ENCODE results near the gene CBX7. TPM values are rescaled to one million over a fixed set of nuclear protein-coding genes. Genes with fewer than 3 reads are reported as not detected.

The CBX7 gene
- total and polyA plus RNA-seq, 2 donors (not counting 3 experiments of a cell fraction or from before 2014, with no cell fraction given): 3.4 to 7.1 TPM

DNA sequence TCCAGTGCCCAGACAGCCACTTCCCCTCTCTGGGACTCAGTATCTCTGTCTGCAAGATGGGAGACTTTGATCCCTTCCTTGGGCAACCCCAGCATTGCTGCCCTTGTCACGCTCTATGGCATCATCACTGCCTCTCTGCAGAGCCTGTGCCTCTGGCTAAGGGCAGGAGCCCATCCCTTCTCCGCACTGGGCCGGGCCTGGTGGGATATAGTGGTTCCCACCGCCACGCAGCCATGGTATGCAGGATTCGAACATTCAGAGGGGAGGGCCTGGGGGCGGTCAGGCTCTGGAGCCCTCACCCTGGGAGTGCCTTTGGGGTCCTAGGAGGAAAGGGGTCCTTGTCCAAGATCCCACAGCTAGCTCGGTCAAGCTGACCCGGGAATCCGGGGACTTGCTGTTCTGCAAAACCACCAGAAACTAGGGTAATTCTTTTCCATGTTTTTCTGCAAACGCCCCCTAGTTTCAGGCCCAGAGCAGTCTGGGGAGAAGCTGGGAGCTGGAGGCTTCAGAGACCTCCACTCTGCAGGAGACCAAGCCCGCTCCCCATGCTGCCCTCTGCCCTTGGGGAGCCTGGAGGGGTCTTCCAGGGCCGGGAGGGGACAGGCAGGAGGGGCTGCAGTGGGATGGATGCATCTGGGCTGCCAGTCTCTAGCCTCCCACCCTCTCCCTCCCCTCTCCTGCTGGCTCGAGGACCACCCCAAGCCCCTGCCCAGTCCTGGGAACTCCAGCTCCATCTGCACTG, 24.4 kb upstream of the CBX7 start:
- H3K36me3 ChIP-seq (ENCODE audit: control insufficient read depth in 2 of 2, extremely low read depth in 1 of 2, insufficient read depth in 2 of 2, low read length in 2 of 2): no peaks in the 10 kb centered on the region
- FAIRE-seq (no peak), DNase-seq (ENCODE audit: low read depth, low spot score) (peak; percentile 21)
- no peak overlapping the region for H3K4me3 ChIP-seq (replicated peaks in 1 of 3; ENCODE audit: insufficient read depth in 1 of 3, low read depth in 1 of 3, low read length in 3 of 3)
- intact Hi-C loops (cut with micrococcal nuclease) (loop anchor here (10.0 kb wide), 1 partner anchor 348 kb away; the partner anchor contains the start of gene ATF4), dilution Hi-C loops (cut with MboI; ENCODE audit: extremely low pct_ligation_motif_present, low sequenced_read_pairs) (no loop called here)
- peaks cover 74% of the 10 kb centered on the region for H3K4me1 ChIP-seq (ENCODE audit: control insufficient read depth, extremely low read depth, insufficient read depth, low read length)
- H2AFZ ChIP-seq (ENCODE audit: low read depth, low read length): no peak overlapping the region
- H3K9me3 ChIP-seq (replicated peaks; ENCODE audit: control insufficient read depth, insufficient read depth, low read length): no peaks in the 10 kb centered on the region
- no peaks in the 10 kb centered on the region for H3K79me2 ChIP-seq (ENCODE audit: control insufficient read depth, insufficient read depth, low read length)
- no peaks in the 10 kb centered on the region for H4K20me1 ChIP-seq (replicated peaks; ENCODE audit: control insufficient read depth, extremely low read depth, insufficient read depth, low read length)
- no peaks in the 10 kb centered on the region for H3K27me3 ChIP-seq (ENCODE audit: control insufficient read depth in 2 of 2, insufficient read depth in 2 of 2, low read length in 2 of 2)
- TF ChIP-seq MAX (IDR thresholded peaks at IDR 0.05; ENCODE audit: insufficient read depth, insufficient read length): no peak
- no peak for TF ChIP-seq EZH2 (IDR thresholded peaks at IDR 0.05; ENCODE audit: borderline replicate concordance, low read depth, low read length, severe bottlenecking)
- no peak for TF ChIP-seq POLR2AphosphoS5 (IDR thresholded peaks at IDR 0.05; ENCODE audit: insufficient read depth, low read depth, low read length)
- TF ChIP-seq JUN (IDR thresholded peaks at IDR 0.05; ENCODE audit: borderline replicate concordance, insufficient read depth, insufficient read length, low read depth): no peak
- no peak for TF ChIP-seq MYC (IDR thresholded peaks at IDR 0.05; ENCODE audit: low read depth, low read length)
- no peak for TF ChIP-seq GATA2 (IDR thresholded peaks at IDR 0.05; ENCODE audit: insufficient read depth, insufficient read length, low read depth, low read length)
- TF ChIP-seq CTCF (IDR thresholded peaks at IDR 0.05; ENCODE audit: extremely low read depth in 1 of 2, insufficient read depth in 1 of 2, low read depth in 1 of 2, low read length in 2 of 2): no peak
- no peak for TF ChIP-seq POLR2A (IDR thresholded peaks at IDR 0.05; ENCODE audit: low read depth, low read length)
- no peak for TF ChIP-seq FOS (IDR thresholded peaks at IDR 0.05; ENCODE audit: borderline replicate concordance, insufficient read depth, low read length)
- BruUV-seq (replicated peaks): TSS peak; percentile 73
- ChIA-PET POLR2A (interaction anchor here (2.0 kb wide), 1 partner anchor 142 kb away, joined by 7 read pairs; no protein-coding TSS in a partner anchor), CTCF (interaction anchor here (1.2 to 1.7 kb wide), 3 partner anchors 54 to 140 kb away, joined by 3 to 5 read pairs (median 4); partner anchors contain the start of gene PDGFB)
- peak overlapping the region; percentile 12 for H3K4me2 ChIP-seq (ENCODE audit: insufficient read depth, low read length)
- peak overlapping the region; percentile 99 for H3K27ac ChIP-seq (ENCODE audit: insufficient read depth, low read depth, low read length)
- H3K9ac ChIP-seq (replicated peaks; ENCODE audit: extremely low read depth, insufficient read depth, low read length): peak overlapping the region; percentile 80
- no peaks in the 10 kb centered on the region for H3K9me1 ChIP-seq (replicated peaks; ENCODE audit: control insufficient read depth, extremely low read depth, insufficient read depth, low read length)

Data from endothelial cell of umbilical vein (primary cell).